Measurements from ENCODE around the gene PEX19.
A peak's percentile ranks its signal among the peaks of the same experiment; 100 is the strongest.
"Not testable (repeated sequence)": the region's sequence is repeated elsewhere in the genome, so short reads cannot be mapped to it uniquely, and the experiment has no call there.

Gene PEX19

DNA sequence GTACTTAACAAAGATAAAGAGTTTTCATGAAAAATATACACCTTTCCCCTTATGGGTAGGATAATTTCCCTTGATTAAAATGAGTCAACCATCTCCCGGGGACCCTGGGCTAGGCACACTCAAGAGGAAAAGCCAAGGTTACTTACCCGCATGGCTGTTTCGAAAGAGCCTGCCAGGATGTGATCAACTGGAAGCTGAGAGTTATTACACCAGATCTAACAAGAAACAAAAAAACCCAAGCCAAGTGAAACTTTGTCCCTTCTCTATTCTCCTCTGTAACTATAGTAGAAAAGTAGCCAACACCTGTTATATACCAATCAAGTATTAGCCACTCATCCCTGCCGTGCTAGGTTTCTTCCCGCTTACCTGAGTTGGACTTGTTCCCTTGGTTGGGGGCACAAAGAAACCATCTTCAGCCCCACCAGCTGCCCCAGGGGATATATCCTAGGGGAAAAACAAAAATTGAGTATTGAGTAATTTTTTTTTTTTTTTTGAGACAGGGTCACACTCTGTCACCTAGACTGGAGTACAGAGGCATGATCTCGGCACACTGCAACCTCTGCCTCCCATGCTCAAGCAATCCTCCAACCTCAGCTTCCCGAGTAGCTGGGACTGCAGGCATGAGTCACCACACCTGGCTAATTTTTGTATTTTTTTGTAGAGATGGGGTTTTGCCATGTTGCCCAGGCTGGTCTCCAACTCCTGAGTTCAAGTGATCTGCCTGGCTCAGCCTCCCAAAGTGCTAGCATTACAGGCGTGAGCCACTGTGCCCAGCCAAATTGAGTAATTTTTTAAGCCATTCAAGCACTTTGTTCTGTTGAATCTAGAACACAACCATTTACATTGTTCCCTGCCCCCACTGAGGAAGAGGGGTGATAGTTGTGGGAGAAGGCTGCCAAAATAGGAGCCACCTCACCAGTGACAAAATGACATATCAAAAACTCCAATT, 8.4 kb upstream of the PEX19 start:
- DNase-seq (ENCODE audit: extremely low read depth, low read depth) = no peak
- TF ChIP-seq, protein P1, sequence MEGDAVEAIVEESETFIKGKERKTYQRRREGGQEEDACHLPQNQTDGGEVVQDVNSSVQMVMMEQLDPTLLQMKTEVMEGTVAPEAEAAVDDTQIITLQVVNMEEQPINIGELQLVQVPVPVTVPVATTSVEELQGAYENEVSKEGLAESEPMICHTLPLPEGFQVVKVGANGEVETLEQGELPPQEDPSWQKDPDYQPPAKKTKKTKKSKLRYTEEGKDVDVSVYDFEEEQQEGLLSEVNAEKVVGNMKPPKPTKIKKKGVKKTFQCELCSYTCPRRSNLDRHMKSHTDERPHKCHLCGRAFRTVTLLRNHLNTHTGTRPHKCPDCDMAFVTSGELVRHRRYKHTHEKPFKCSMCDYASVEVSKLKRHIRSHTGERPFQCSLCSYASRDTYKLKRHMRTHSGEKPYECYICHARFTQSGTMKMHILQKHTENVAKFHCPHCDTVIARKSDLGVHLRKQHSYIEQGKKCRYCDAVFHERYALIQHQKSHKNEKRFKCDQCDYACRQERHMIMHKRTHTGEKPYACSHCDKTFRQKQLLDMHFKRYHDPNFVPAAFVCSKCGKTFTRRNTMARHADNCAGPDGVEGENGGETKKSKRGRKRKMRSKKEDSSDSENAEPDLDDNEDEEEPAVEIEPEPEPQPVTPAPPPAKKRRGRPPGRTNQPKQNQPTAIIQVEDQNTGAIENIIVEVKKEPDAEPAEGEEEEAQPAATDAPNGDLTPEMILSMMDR (IDR thresholded peaks at IDR 0.05; ENCODE audit: low read depth, low read length) = no peak

DNA sequence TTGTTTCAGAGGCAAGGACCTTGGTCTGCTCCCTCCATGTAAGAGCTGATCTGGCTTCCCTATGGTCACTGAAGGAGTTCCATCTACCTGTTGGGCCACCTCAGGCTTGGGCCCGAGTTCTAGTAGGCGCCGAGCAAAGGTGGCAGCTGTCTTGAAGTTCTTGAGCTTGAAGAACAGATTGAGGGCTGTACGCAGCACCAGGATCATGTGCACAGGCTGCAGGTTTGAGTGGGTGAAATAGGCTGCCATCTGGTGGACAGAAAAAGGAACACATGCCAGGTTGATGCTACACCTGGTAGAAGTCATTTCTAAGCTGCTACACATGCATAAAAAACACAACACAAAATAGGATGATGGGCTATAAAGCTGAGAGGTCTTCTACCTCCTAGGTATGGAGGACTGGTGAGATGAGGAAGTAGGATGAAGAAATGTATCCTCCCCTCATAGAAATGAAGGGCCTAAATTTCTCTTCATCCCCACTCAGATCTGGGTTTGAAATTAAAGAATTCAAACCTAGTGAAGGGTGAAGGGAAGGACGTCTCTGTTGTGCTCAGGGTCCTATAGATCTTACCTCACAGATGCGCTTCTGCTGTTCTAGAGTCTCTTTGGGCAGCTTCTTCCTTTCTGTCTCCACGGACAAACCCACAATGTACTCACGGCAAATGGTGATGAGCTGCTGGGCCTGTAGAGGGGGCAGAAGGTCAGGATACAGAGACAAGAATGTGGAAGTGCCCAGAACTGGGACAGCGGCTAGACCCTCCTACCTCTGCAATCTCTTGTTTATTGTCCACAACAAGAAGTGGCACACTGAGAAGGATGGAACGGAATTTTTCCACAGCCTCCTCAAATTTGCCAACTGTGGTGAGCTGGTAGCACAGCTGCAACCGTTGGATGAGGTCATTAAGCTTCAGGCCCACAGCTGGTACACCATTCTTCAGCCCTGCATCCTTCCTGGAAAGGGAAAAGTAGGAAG, 6.6 kb upstream of the PEX19 start:
- TF ChIP-seq, protein P1 (IDR thresholded peaks at IDR 0.05; ENCODE audit: low read depth, low read length) = peak; percentile 76
- DNase-seq (ENCODE audit: extremely low read depth, low read depth) = peak; percentile 40

DNA sequence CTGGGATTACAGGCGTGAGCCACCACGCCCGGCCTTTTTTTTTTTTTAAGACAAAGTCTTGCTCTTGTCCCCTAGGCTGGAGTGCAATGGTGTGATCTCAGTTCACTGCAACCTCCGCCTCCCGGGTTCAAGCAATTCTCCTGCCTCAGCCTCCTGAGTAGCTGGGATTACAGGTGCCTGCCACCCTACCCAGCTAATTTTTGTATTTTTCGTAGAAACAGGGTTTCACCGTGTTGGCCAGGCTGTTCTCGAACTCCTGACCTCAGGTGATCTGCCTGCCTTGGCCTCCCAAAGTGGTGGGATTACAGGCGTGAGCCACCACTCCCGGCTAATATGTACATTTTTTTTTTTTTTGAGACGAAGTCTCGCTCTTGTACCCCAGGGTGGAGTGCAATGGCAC, 2.8 kb upstream of the PEX19 start:
- DNase-seq (ENCODE audit: extremely low read depth, low read depth) = not testable (repeated sequence)

DNA sequence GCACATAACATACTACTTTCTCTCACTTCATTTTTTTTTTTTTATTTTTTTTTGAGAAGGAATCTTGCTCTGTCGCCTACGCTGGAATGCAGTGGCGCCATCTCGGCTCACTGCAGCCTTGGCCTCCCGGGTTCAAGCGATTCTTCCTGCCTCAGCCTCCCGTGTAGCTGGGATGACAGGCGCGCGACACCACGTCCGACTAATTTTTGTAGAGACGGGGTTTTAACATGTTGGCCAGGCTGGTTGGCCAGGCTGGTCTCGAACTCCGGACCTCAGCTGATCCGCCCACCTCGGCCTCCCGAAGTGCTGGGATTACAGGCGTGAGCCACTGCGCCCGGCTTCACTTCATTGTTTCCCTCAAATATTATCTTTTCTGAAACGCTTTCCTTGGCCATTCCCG, 573 bp upstream of the PEX19 start:
- TF ChIP-seq, protein P1 (IDR thresholded peaks at IDR 0.05; ENCODE audit: low read depth, low read length) = no peak

DNA sequence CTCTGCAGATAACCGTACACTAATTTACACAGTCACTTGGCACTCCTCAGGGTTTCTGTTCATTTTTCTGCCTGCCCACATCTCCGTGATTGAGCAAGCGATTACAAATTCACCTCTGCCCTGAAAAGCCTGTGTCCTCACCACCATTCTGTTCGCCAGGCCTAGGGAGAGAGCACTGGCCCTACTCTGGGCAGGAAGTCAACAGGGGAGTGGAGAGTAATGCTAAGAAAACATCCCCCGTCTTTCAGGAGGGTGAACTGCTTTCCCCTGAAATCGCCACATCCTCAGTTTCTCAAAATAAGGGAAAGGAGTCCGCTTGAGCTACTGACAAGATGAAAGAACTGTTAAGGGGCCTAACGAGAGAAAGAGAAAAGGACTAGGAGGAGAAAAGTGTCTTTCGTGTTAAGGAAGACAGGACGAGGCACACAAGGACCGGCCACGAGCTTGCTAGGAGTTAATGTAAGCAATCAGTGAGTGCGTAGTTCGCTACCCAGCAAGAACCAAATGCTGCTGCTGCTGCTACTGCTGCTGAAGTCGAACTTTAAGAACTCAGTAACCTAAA, 632 bp downstream of the PEX19 start:
- no peak for DNase-seq (ENCODE audit: extremely low read depth, low read depth)
- TF ChIP-seq, protein P1 (IDR thresholded peaks at IDR 0.05; ENCODE audit: low read depth, low read length) = no peak

More for the DNA sequence above, 573 bp upstream of the PEX19 start:
- DNase-seq (ENCODE audit: extremely low read depth, low read depth) = no peak

DNA sequence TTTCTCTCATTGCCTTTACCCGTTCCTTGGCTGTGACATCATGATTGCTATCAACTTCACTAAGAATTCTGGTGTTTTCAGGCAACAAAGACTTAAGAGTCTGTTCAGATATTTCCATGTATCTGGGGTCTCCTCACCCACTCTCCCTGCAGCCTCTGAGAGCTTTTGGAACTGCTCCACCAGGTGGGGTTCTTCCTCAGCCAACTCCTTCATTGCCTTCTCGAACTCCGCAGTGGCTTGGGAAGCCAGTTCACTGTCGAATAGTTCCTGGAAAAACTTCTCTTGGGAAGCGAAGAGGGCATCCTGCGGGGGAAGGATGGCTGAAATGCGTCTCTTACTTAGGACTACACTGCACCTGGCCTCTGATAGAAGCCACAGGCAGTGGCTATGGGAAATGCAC, 2.1 kb downstream of the PEX19 start:
- TF ChIP-seq, protein P1 (IDR thresholded peaks at IDR 0.05; ENCODE audit: low read depth, low read length) = no peak
- no peak for DNase-seq (ENCODE audit: extremely low read depth, low read depth)

DNA sequence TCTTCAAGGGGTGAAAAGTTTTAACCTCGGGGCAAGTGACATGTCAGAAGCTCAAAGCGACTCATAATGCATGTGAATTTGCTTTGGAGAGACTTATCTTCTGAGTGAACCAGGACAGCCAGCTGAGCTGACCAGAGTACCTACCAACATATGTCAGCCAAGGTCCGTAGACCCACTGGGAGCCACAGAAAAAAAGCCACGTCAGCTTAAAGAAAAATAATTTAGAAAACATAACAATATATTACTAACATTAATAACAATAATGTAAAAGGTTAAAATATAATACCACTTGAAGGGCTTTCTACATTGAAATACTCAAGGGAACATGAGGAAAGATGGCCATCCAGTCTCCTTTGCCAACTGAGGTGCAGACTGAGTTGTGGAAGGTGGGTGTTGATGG, 6.9 kb downstream of the PEX19 start:
- TF ChIP-seq, protein P1 (IDR thresholded peaks at IDR 0.05; ENCODE audit: low read depth, low read length) = no peak
- DNase-seq (ENCODE audit: extremely low read depth, low read depth) = no peak

Measured in AG09319 (cell line).